ENCODE measurements around the gene TRDN. TPM values are rescaled to one million over a fixed set of nuclear protein-coding genes. Genes with fewer than 3 reads are reported as not detected.

The TRDN gene
- total RNA-seq, 1 donor from 2014 or later = not detected

GRCh38 chr6:123518441-123519188, 118.1 kb downstream of the TRDN start:
- H3K4me3 ChIP-seq = no peak overlapping the region
- TF ChIP-seq CTCF (IDR thresholded peaks at IDR 0.05) = no peak
- no peaks in the 10 kb centered on the region for H3K36me3 ChIP-seq
- intact Hi-C loops (cut with DNase I) = no loop called here
- H3K4me1 ChIP-seq = peaks cover 0 to 5% of the 10 kb centered on the region in 2 donors
- H3K27ac ChIP-seq = peak overlapping the region; percentile 38 to 48
- no peaks in the 10 kb centered on the region for H3K27me3 ChIP-seq
- no peak for DNase-seq (ENCODE audit: low spot score in 2 of 2)
- no peaks in the 10 kb centered on the region for H3K9me3 ChIP-seq

- Histone ChIP-seq H3K4me1 (peaks cover 0 to 5% of the 10 kb centered on the region in 2 donors), H3K36me3 (no peaks in the 10 kb centered on the region), H3K4me3 (no peak overlapping the region), H3K9me3 (no peaks in the 10 kb centered on the region), H3K27ac (no peak overlapping the region), H3K27me3 (no peaks in the 10 kb centered on the region)
- intact Hi-C loops (cut with DNase I) = no loop called here
- no peak for DNase-seq (ENCODE audit: low spot score in 2 of 2)
- no peak for TF ChIP-seq CTCF (IDR thresholded peaks at IDR 0.05)
Measured at GRCh38 chr6:123515715-123516114, 121.0 kb downstream of the TRDN start.

- intact Hi-C loops (cut with DNase I) = no loop called here
- Histone ChIP-seq H3K36me3 (no peaks in the 10 kb centered on the region), H3K4me1 (no peaks in the 10 kb centered on the region), H3K27me3 (no peaks in the 10 kb centered on the region), H3K4me3 (no peak overlapping the region), H3K27ac (no peak overlapping the region), H3K9me3 (no peaks in the 10 kb centered on the region)
- DNase-seq (ENCODE audit: low spot score in 2 of 2) = no peak
- no peak for TF ChIP-seq CTCF (IDR thresholded peaks at IDR 0.05)
Measured at GRCh38 chr6:123509112-123509511, 127.6 kb downstream of the TRDN start.

- no peaks in the 10 kb centered on the region for H3K9me3 ChIP-seq
- no peak for TF ChIP-seq CTCF (IDR thresholded peaks at IDR 0.05)
- H3K4me3 ChIP-seq = no peak overlapping the region
- H3K27ac ChIP-seq = no peak overlapping the region
- no peaks in the 10 kb centered on the region for H3K27me3 ChIP-seq
- DNase-seq (ENCODE audit: low spot score in 2 of 2) = no peak
- H3K36me3 ChIP-seq = no peaks in the 10 kb centered on the region
- no peaks in the 10 kb centered on the region for H3K4me1 ChIP-seq
- intact Hi-C loops (cut with DNase I) = no loop called here
Measured at GRCh38 chr6:123508290-123508689, 128.5 kb downstream of the TRDN start.

GRCh38 chr6:123507582-123507981, 129.2 kb downstream of the TRDN start:
- intact Hi-C loops (cut with DNase I) = no loop called here
- Histone ChIP-seq H3K27me3 (no peaks in the 10 kb centered on the region), H3K4me1 (no peaks in the 10 kb centered on the region), H3K9me3 (no peaks in the 10 kb centered on the region), H3K27ac (no peak overlapping the region), H3K4me3 (no peak overlapping the region), H3K36me3 (no peaks in the 10 kb centered on the region)
- TF ChIP-seq CTCF (IDR thresholded peaks at IDR 0.05) = no peak
- DNase-seq (ENCODE audit: low spot score in 2 of 2) = no peak

Measured in ascending aorta (tissue), 2 donors.